C4-2B (cell line): ENCODE data around the gene NMNAT2.

Experiments used
- ZFX ChIP-seq: fragments of 450-650 bp; IDR thresholded peaks from 2 replicates; pipeline ENCODE4 v1.6.1; 2017
- TF ChIP-seq, protein P1 (sequence below): fragments of 450-650 bp; conservative IDR thresholded peaks from 2 replicates; pipeline ENCODE4 v1.5.1; 2017; ENCODE audit warnings: mild to moderate bottlenecking

DNA sequence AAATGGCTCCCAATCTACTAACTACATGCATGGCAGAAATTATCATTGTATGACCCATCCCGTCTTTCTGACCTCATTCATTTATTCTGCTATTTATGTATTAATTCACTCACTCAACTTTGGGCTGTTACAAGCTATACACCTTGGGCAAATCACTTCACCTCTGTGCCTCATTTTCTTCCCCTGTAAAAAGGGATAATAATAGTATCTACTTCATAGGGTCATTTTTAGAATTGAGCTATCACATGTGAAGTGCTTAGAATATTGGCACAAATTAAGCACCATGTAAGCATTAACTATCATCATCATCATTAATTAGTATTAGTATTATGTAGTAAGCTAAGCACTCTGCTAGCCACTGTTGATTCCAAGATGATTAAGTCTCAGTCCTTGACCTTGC is 52.1 kb downstream of the NMNAT2 start:
- TF ChIP-seq, protein P1, sequence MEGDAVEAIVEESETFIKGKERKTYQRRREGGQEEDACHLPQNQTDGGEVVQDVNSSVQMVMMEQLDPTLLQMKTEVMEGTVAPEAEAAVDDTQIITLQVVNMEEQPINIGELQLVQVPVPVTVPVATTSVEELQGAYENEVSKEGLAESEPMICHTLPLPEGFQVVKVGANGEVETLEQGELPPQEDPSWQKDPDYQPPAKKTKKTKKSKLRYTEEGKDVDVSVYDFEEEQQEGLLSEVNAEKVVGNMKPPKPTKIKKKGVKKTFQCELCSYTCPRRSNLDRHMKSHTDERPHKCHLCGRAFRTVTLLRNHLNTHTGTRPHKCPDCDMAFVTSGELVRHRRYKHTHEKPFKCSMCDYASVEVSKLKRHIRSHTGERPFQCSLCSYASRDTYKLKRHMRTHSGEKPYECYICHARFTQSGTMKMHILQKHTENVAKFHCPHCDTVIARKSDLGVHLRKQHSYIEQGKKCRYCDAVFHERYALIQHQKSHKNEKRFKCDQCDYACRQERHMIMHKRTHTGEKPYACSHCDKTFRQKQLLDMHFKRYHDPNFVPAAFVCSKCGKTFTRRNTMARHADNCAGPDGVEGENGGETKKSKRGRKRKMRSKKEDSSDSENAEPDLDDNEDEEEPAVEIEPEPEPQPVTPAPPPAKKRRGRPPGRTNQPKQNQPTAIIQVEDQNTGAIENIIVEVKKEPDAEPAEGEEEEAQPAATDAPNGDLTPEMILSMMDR = no peak
- no peak for TF ChIP-seq ZFX
